H9 (cell line): ENCODE results near the gene NGFR. TPM values are rescaled to one million over a fixed set of nuclear protein-coding genes. Genes with fewer than 3 reads are reported as not detected.
A peak's percentile ranks its signal among the peaks of the same experiment; 100 is the strongest.

ENCODE experiments used
- DNase-seq: peaks from one replicate; pipeline ENCODE4 v3.0.0-alpha.2; 2017
- H2AFZ ChIP-seq: one replicate; pipeline ENCODE4 v1.6.1; 2013; ENCODE audit warnings: mild to moderate bottlenecking, low read length, control low read depth, moderate library complexity
- H2AK5ac ChIP-seq: 2 replicates; pipeline ENCODE4 v1.6.1; 2013; ENCODE audit warnings: low read length, control low read depth, mixed read lengths; ENCODE audit not compliant: insufficient read length
- H2BK120ac ChIP-seq: one replicate; pipeline ENCODE4 v1.6.1; 2013; ENCODE audit warnings: low read depth, mild to moderate bottlenecking, low read length, control low read depth, inconsistent platforms; ENCODE audit not compliant: poor library complexity, severe bottlenecking
- H2BK12ac ChIP-seq: 2 replicates; pipeline ENCODE4 v1.6.1; 2013; ENCODE audit warnings: low read length, control low read depth, mixed read lengths, low read depth; ENCODE audit not compliant: insufficient read length
- H2BK15ac ChIP-seq: 2 replicates; pipeline ENCODE4 v1.6.1; 2013; ENCODE audit warnings: low read depth, low read length, control low read depth
- H2BK20ac ChIP-seq: one replicate; pipeline ENCODE4 v1.6.1; 2013; ENCODE audit warnings: low read depth, mild to moderate bottlenecking, low read length, control low read depth, inconsistent platforms; ENCODE audit not compliant: poor library complexity, severe bottlenecking
- H2BK5ac ChIP-seq: 2 replicates; pipeline ENCODE4 v1.6.1; 2013; ENCODE audit warnings: low read length, control low read depth, mixed read lengths; ENCODE audit not compliant: insufficient read length
- H3K14ac ChIP-seq: 2 replicates; pipeline ENCODE4 v1.6.1; 2013; ENCODE audit warnings: low read length, control low read depth; ENCODE audit not compliant: insufficient read depth
- H3K18ac ChIP-seq: 2 replicates; pipeline ENCODE4 v1.6.1; 2013; ENCODE audit warnings: low read depth, mild to moderate bottlenecking, mixed read lengths, low read length, control low read depth; ENCODE audit not compliant: insufficient read length
- H3K23ac ChIP-seq: 2 replicates; pipeline ENCODE4 v1.6.1; 2013; ENCODE audit warnings: low read length, control low read depth, mixed read lengths, low read depth; ENCODE audit not compliant: insufficient read length
- H3K23me2 ChIP-seq: 2 replicates; pipeline ENCODE4 v1.6.1; 2013; ENCODE audit warnings: low read depth, mild to moderate bottlenecking, mixed read lengths, low read length, control low read depth; ENCODE audit not compliant: insufficient read length, poor library complexity, severe bottlenecking
- H3K27ac ChIP-seq: 2 replicates; pipeline ENCODE4 v1.5.1; 2013; ENCODE audit warnings: low read length, control low read depth, mixed read lengths, low read depth; ENCODE audit not compliant: insufficient read length
- H3K27me3 ChIP-seq: 2 replicates; pipeline ENCODE4 v1.6.1; 2013; ENCODE audit warnings: low read length, control low read depth, inconsistent platforms; ENCODE audit not compliant: insufficient read depth
- H3K4ac ChIP-seq: 2 replicates; pipeline ENCODE4 v1.6.1; 2013; ENCODE audit warnings: low read depth, mild to moderate bottlenecking, control low read depth, inconsistent platforms, low read length, moderate library complexity
- H3K4me1 ChIP-seq: 2 replicates; pipeline ENCODE4 v1.6.1; 2013; ENCODE audit warnings: low read length, control low read depth, inconsistent platforms; ENCODE audit not compliant: insufficient read depth
- H3K4me2 ChIP-seq: 2 replicates; pipeline ENCODE4 v1.6.1; 2013; ENCODE audit warnings: low read length, control low read depth, mixed read lengths; ENCODE audit not compliant: insufficient read length, insufficient read depth
- H3K56ac ChIP-seq: 2 replicates; pipeline ENCODE4 v1.6.1; 2013; ENCODE audit warnings: low read depth, mild to moderate bottlenecking, mixed read lengths, low read length, control low read depth; ENCODE audit not compliant: insufficient read length
- H3K79me1 ChIP-seq: 2 replicates; pipeline ENCODE4 v1.6.1; 2013; ENCODE audit warnings: low read depth, mild to moderate bottlenecking, moderate library complexity, low read length, control low read depth, inconsistent platforms; ENCODE audit not compliant: insufficient read depth, poor library complexity, severe bottlenecking
- H3K79me2 ChIP-seq: 2 replicates; pipeline ENCODE4 v1.6.1; 2013; ENCODE audit warnings: low read length, control low read depth, inconsistent platforms; ENCODE audit not compliant: insufficient read depth
- H3K9ac ChIP-seq: 2 replicates; pipeline ENCODE4 v1.6.1; 2013; ENCODE audit warnings: low read length, control low read depth, mixed read lengths; ENCODE audit not compliant: insufficient read length; ENCODE audit errors: extremely low read depth
- H3K9me3 ChIP-seq: one replicate; pipeline ENCODE4 v1.6.1; 2013; ENCODE audit warnings: low read depth, low read length, inconsistent platforms; ENCODE audit not compliant: control insufficient read depth
- H3T11ph ChIP-seq: one replicate; pipeline ENCODE4 v1.6.1; 2013; ENCODE audit warnings: mild to moderate bottlenecking, low read length, control low read depth, inconsistent platforms
- H4K20me1 ChIP-seq: one replicate; pipeline ENCODE4 v1.6.1; 2013; ENCODE audit not compliant: control insufficient read depth, insufficient read length, insufficient read depth
- H4K5ac ChIP-seq: 2 replicates; pipeline ENCODE4 v1.6.1; 2013; ENCODE audit warnings: low read depth, mild to moderate bottlenecking, mixed read lengths, low read length, control low read depth; ENCODE audit not compliant: insufficient read length
- H4K8ac ChIP-seq: replicated peaks from 2 replicates; pipeline ENCODE4 v1.6.1; 2013; ENCODE audit warnings: low read length, control low read depth, mixed read lengths, low read depth; ENCODE audit not compliant: insufficient read length
- H4K91ac ChIP-seq: 2 replicates; pipeline ENCODE4 v1.6.1; 2013; ENCODE audit warnings: low read depth, mild to moderate bottlenecking, moderate library complexity, mixed read lengths, low read length, control low read depth; ENCODE audit not compliant: insufficient read length
- H3K27ac Mint-ChIP-seq, 3 experiments: 2 replicates in 2 of 3; 3 replicates in 1 of 3; pipeline ENCODE4 v1.8.0; 2020 to 2021; ENCODE audit warnings: mixed read lengths in 3 of 3, mild to moderate bottlenecking in 1 of 3, moderate library complexity in 1 of 3
- H3K27me3 Mint-ChIP-seq: 2 replicates; pipeline ENCODE4 v1.8.0; 2021; ENCODE audit warnings: low read depth, mild to moderate bottlenecking, moderate library complexity, mixed read lengths
- H3K36me3 Mint-ChIP-seq, 3 experiments: 2 replicates in 2 of 3; 3 replicates in 1 of 3; pipeline ENCODE4 v1.8.0; 2020 to 2021; ENCODE audit warnings: low read depth in 3 of 3, mixed read lengths in 3 of 3; ENCODE audit not compliant: insufficient read depth in 1 of 3
- H3K4me1 Mint-ChIP-seq, 2 experiments: 2 replicates each; pipeline ENCODE4 v1.8.0; 2020; ENCODE audit warnings: mixed read lengths in 2 of 2
- H3K4me3 Mint-ChIP-seq, 2 experiments: 2 replicates in 1 of 2; 3 replicates in 1 of 2; pipeline ENCODE4 v1.8.0; 2020 to 2021; ENCODE audit warnings: mild to moderate bottlenecking in 2 of 2, mixed read lengths in 2 of 2, moderate library complexity in 1 of 2
- H3K9me3 Mint-ChIP-seq, 2 experiments: 2 replicates in 1 of 2; 3 replicates in 1 of 2; pipeline ENCODE4 v1.8.0; 2020; ENCODE audit warnings: mild to moderate bottlenecking in 2 of 2, mixed read lengths in 2 of 2, moderate library complexity in 1 of 2
- WGBS: extraction: QIAGEN DNeasy Blood & Tissue Kit; methylation state at CpG from one replicate; pipeline ENCODE4 v1.1.7; 2013; ENCODE audit warnings: missing lambda C conversion rate, low lambda C conversion rate, mixed read lengths; ENCODE audit not compliant: insufficient read length; ENCODE audit errors: extremely low coverage; 5-methylcytosine and 5-hydroxymethylcytosine counted together
- total RNA-seq: library from RNA; stranded (reverse); gene quantifications from 2 replicates; pipeline ENCODE4 v1.2.1, GENCODE V29; 2021
- TF ChIP-seq, protein P1 (sequence below): fragments of 200-600 bp; sonication (generic); conservative IDR thresholded peaks from 3 replicates; pipeline ENCODE4 v1.8.0; 2021; ENCODE audit warnings: antibody characterized with exemption, mild to moderate bottlenecking

NGFR gene
- total RNA-seq, 1 experiment from 2014 or later, result 9.6 TPM

DNA sequence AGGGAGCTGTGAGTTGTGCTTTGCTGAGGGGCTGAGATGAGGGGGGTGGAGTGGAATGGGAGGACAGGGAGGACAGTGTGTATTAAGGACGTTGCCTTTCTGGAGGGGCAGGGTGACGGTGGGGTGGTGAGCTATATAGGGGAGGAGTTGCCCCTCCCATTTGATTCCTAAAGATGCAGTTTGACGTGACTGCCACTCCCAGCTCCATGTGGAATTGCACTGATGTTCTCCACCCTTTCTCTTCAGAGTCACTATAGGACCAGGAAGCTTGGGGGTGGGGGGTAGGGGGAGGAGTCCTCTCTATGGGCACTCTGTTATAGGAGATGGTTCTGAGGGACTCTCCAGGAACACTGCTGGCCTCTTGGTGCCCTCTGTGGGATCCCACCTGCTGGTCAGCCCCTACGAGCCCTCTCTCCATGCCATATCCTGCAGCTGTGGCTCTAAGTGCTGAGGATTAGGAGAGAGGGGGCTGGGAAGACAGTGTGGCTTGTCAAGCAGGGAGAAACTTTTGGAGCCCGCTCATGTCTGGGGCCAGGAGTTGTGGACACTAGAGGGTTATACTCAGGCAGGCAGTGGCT is 3.8 kb upstream of the NGFR start:
- 0 out of 7 replicates have a peak overlapping the region, but pooled peaks of 1 of the 3 experiments have one; percentile 71 for H3K27ac Mint-ChIP-seq
- H2AK5ac ChIP-seq, result no peak overlapping the region

More for the DNA sequence above, 3.8 kb upstream of the NGFR start:
- no peak overlapping the region for H2BK20ac ChIP-seq
- no peak overlapping the region for H4K8ac ChIP-seq
- Mint-ChIP-seq H3K36me3 (no peaks in the 10 kb centered on the region; a peak in 1 of 7 replicates), H3K9me3 (no peaks in the 10 kb centered on the region), H3K4me3 (no peak overlapping the region), H3K27me3 (peaks cover 64% of the 10 kb centered on the region), H3K4me1 (peaks cover 23 to 46% of the 10 kb centered on the region in 2 experiments)
- no peaks in the 10 kb centered on the region for H3K79me1 ChIP-seq
- no peak overlapping the region for H3K4me2 ChIP-seq
- no peaks in the 10 kb centered on the region for H4K20me1 ChIP-seq
- H2BK120ac ChIP-seq, result no peak overlapping the region
- no peak overlapping the region for H4K5ac ChIP-seq
- H3K4ac ChIP-seq, result no peak overlapping the region
- TF ChIP-seq, protein P1, sequence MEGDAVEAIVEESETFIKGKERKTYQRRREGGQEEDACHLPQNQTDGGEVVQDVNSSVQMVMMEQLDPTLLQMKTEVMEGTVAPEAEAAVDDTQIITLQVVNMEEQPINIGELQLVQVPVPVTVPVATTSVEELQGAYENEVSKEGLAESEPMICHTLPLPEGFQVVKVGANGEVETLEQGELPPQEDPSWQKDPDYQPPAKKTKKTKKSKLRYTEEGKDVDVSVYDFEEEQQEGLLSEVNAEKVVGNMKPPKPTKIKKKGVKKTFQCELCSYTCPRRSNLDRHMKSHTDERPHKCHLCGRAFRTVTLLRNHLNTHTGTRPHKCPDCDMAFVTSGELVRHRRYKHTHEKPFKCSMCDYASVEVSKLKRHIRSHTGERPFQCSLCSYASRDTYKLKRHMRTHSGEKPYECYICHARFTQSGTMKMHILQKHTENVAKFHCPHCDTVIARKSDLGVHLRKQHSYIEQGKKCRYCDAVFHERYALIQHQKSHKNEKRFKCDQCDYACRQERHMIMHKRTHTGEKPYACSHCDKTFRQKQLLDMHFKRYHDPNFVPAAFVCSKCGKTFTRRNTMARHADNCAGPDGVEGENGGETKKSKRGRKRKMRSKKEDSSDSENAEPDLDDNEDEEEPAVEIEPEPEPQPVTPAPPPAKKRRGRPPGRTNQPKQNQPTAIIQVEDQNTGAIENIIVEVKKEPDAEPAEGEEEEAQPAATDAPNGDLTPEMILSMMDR, result no peak
- no peak overlapping the region for H3K14ac ChIP-seq
- H3K23me2 ChIP-seq, result peaks cover 11% of the 10 kb centered on the region
- no peak overlapping the region for H4K91ac ChIP-seq
- DNase-seq, result no peak
- no peak overlapping the region for H3T11ph ChIP-seq
- WGBS, result no CpG with 5 or more reads among the region's 5 CpGs
- no peak overlapping the region for H2BK5ac ChIP-seq
- no peak overlapping the region for H3K18ac ChIP-seq
- H3K79me2 ChIP-seq, result no peaks in the 10 kb centered on the region
- no peak overlapping the region for H3K27ac ChIP-seq
- no peak overlapping the region for H3K56ac ChIP-seq
- H2BK12ac ChIP-seq, result no peak overlapping the region
- H2BK15ac ChIP-seq, result no peak overlapping the region
- no peaks in the 10 kb centered on the region for H3K9me3 ChIP-seq
- H3K4me1 ChIP-seq, result 0 out of 2 replicates have a peak, but pooled peaks cover 3% of the 10 kb centered on the region
- no peak overlapping the region for H3K9ac ChIP-seq
- no peak overlapping the region for H3K23ac ChIP-seq
- H2AFZ ChIP-seq, result no peak overlapping the region
- H3K27me3 ChIP-seq, result no peaks in the 10 kb centered on the region; the same call in 1 of the 2 replicates
